ACC112 (cell line): ENCODE measurements around the gene SPR.

ENCODE experiments used
- H2AFZ ChIP-seq: fragments of 200-600 bp; sonication (generic); one replicate; pipeline ENCODE4 v1.6.0; 2017; ENCODE audit warnings: antibody characterized with exemption, low read length; ENCODE audit not compliant: unreplicated experiment
- H3K27ac ChIP-seq: fragments of 200-600 bp; sonication (generic); 2 replicates; pipeline ENCODE4 v1.5.1; 2014; ENCODE audit warnings: low read depth, mild to moderate bottlenecking, antibody characterized with exemption, low read length, moderate library complexity
- H3K27me3 ChIP-seq: fragments of 200-600 bp; sonication (generic); 2 replicates; pipeline ENCODE4 v1.6.1; 2014; ENCODE audit warnings: mild to moderate bottlenecking, antibody characterized with exemption, low read length, moderate library complexity, mixed read lengths; ENCODE audit not compliant: insufficient read depth
- H3K36me3 ChIP-seq: fragments of 200-600 bp; sonication (generic); 2 replicates; pipeline ENCODE4 v1.6.1; 2016; ENCODE audit warnings: mild to moderate bottlenecking, antibody characterized with exemption, low read length, moderate library complexity, mixed read lengths; ENCODE audit not compliant: insufficient read depth
- H3K4me1 ChIP-seq: fragments of 200-600 bp; sonication (generic); one replicate; pipeline ENCODE4 v1.6.1; 2016; ENCODE audit warnings: low read length, mixed read lengths; ENCODE audit not compliant: insufficient read depth, unreplicated experiment, control insufficient read depth
- H3K4me3 ChIP-seq: fragments of 200-600 bp; sonication (generic); 2 replicates; pipeline ENCODE4 v1.5.1; 2014; ENCODE audit warnings: mild to moderate bottlenecking, low read depth, low read length
- H3K79me2 ChIP-seq: fragments of 200-600 bp; sonication (generic); one replicate; pipeline ENCODE4 v1.6.0; 2016; ENCODE audit warnings: low read length; ENCODE audit not compliant: control insufficient read depth, unreplicated experiment, insufficient read depth

SPR gene

GRCh38 chr2:72859831-72860262, 27.4 kb upstream of the SPR start:
- peaks cover 53% of the 10 kb centered on the region for H3K27me3 ChIP-seq
- no peak overlapping the region for H3K4me3 ChIP-seq
- no peak overlapping the region for H2AFZ ChIP-seq
- H3K27ac ChIP-seq, result no peak overlapping the region
- H3K79me2 ChIP-seq, result no peaks in the 10 kb centered on the region
- H3K36me3 ChIP-seq, result no peaks in the 10 kb centered on the region
- H3K4me1 ChIP-seq, result peaks cover 7% of the 10 kb centered on the region

- Histone ChIP-seq H3K36me3 (no peaks in the 10 kb centered on the region), H3K27ac (no peak overlapping the region), H3K4me1 (peaks cover 7% of the 10 kb centered on the region), H2AFZ (peak overlapping the region; percentile 60), H3K79me2 (no peaks in the 10 kb centered on the region), H3K4me3 (peak overlapping the region; percentile 69), H3K27me3 (peaks cover 28% of the 10 kb centered on the region)
Observed at GRCh38 chr2:72862239-72862988, 24.8 kb upstream of the SPR start.

GRCh38 chr2:72863046-72863445, 24.2 kb upstream of the SPR start:
- Histone ChIP-seq H3K27ac (no peak overlapping the region), H2AFZ (peak overlapping the region; percentile 59), H3K4me3 (peak overlapping the region; percentile 69), H3K79me2 (no peaks in the 10 kb centered on the region), H3K27me3 (peaks cover 21% of the 10 kb centered on the region), H3K4me1 (peaks cover 7% of the 10 kb centered on the region), H3K36me3 (no peaks in the 10 kb centered on the region)

- H3K4me3 ChIP-seq, result no peak overlapping the region
- peaks cover 7% of the 10 kb centered on the region for H3K4me1 ChIP-seq
- no peaks in the 10 kb centered on the region for H3K36me3 ChIP-seq
- no peak overlapping the region for H2AFZ ChIP-seq
- H3K27me3 ChIP-seq, result peaks cover 17% of the 10 kb centered on the region
- peak overlapping the region; percentile 7; the same call in 1 of the 2 replicates for H3K27ac ChIP-seq
- no peaks in the 10 kb centered on the region for H3K79me2 ChIP-seq
Observed at GRCh38 chr2:72864500-72864899, 22.7 kb upstream of the SPR start.

- Histone ChIP-seq H3K79me2 (no peaks in the 10 kb centered on the region), H2AFZ (no peak overlapping the region), H3K4me1 (no peaks in the 10 kb centered on the region), H3K4me3 (no peak overlapping the region), H3K27me3 (peaks cover 71% of the 10 kb centered on the region), H3K27ac (no peak overlapping the region), H3K36me3 (no peaks in the 10 kb centered on the region; the same call in 1 of the 2 replicates)
Observed at GRCh38 chr2:72871060-72871459, 16.1 kb upstream of the SPR start.

GRCh38 chr2:72871880-72872279, 15.3 kb upstream of the SPR start:
- Histone ChIP-seq H3K79me2 (no peaks in the 10 kb centered on the region), H3K4me3 (no peak overlapping the region), H3K4me1 (no peaks in the 10 kb centered on the region), H3K36me3 (no peaks in the 10 kb centered on the region; the same call in 1 of the 2 replicates), H3K27ac (no peak overlapping the region), H3K27me3 (peaks cover 79% of the 10 kb centered on the region), H2AFZ (no peak overlapping the region)

- H3K36me3 ChIP-seq, result no peaks in the 10 kb centered on the region
- H3K27ac ChIP-seq, result no peak overlapping the region
- no peaks in the 10 kb centered on the region for H3K79me2 ChIP-seq
- H3K4me1 ChIP-seq, result peaks cover 11% of the 10 kb centered on the region
- H3K4me3 ChIP-seq, result no peak overlapping the region
- H3K27me3 ChIP-seq, result peaks cover 45% of the 10 kb centered on the region
- H2AFZ ChIP-seq, result no peak overlapping the region
Observed at GRCh38 chr2:72883356-72883962, 3.7 kb upstream of the SPR start.

- H3K4me1 ChIP-seq, result peaks cover 13% of the 10 kb centered on the region
- H3K4me3 ChIP-seq, result peak overlapping the region; percentile 90
- peaks cover 27% of the 10 kb centered on the region for H3K27me3 ChIP-seq
- H3K27ac ChIP-seq, result no peak overlapping the region
- H3K36me3 ChIP-seq, result no peaks in the 10 kb centered on the region
- peak overlapping the region; percentile 96 for H2AFZ ChIP-seq
- no peaks in the 10 kb centered on the region for H3K79me2 ChIP-seq
Observed at GRCh38 chr2:72886505-72887031, 640 bp upstream of the SPR start.

GRCh38 chr2:72887740-72888437, 681 bp downstream of the SPR start:
- Histone ChIP-seq H3K79me2 (no peaks in the 10 kb centered on the region), H3K4me1 (peaks cover 13% of the 10 kb centered on the region), H3K4me3 (peak overlapping the region; percentile 90), H2AFZ (peak overlapping the region; percentile 96), H3K27me3 (peaks cover 16% of the 10 kb centered on the region; the same call in 1 of the 2 replicates), H3K27ac (peak overlapping the region; percentile 46; the same call in 1 of the 2 replicates), H3K36me3 (no peaks in the 10 kb centered on the region)

GRCh38 chr2:72888438-72889202, 1.4 kb downstream of the SPR start:
- no peaks in the 10 kb centered on the region for H3K36me3 ChIP-seq
- peaks cover 13% of the 10 kb centered on the region for H3K4me1 ChIP-seq
- no peak overlapping the region for H3K27ac ChIP-seq
- H3K4me3 ChIP-seq, result peak overlapping the region; percentile 90; the same call in 1 of the 2 replicates
- H3K27me3 ChIP-seq, result peaks cover 9% of the 10 kb centered on the region; the same call in 1 of the 2 replicates
- no peak overlapping the region for H2AFZ ChIP-seq
- H3K79me2 ChIP-seq, result no peaks in the 10 kb centered on the region
